HCT116 (cell line): ENCODE measurements around the gene WNK2. TPM values are rescaled to one million over a fixed set of nuclear protein-coding genes. Genes with fewer than 3 reads are reported as not detected.

ENCODE experiments used
- ATAC-seq: fragments of 200-7000 bp; cut with Tn5 transposase; 2 replicates; pipeline ENCODE4 v1.9.1; 2020; ENCODE audit warnings: mild to moderate bottlenecking, moderate library complexity
- BruUV-seq: library from RNA; stranded (reverse); fragments of 400-500 nt; replicated peaks from 2 replicates; lab custom pipeline; 2021; lab: Mats Ljungman, UMichigan
- CTCF ChIA-PET: fragments of 300-600 bp; sonication (Branson Sonifier 250); formaldehyde crosslinking; loops from one replicate; lab custom pipeline; 2021; ENCODE audit warnings: antibody characterized with exemption; lab: Charles Lee
- POLR2A ChIA-PET: fragments of 300-600, 350-600 bp; sonication (Branson Sonifier 250); formaldehyde crosslinking; loops from one replicate; lab custom pipeline; 2021; ENCODE audit warnings: antibody characterized with exemption; lab: Charles Lee
- RAD21 ChIA-PET, 2 experiments: fragments of 300-600 bp; sonication (Branson Sonifier 250); formaldehyde crosslinking; loops; one replicate each; lab custom pipeline; 2023; ENCODE audit warnings: low total read pairs in 2 of 2; ENCODE audit not compliant: uncharacterized antibody in 2 of 2, unreplicated experiment in 2 of 2, low non-redundant PET in 1 of 2; lab: Charles Lee
- DNase-seq: peaks from one replicate; pipeline ENCODE4 v3.0.0-alpha.2; 2010; ENCODE audit warnings: low read depth, low spot score
- H2AFZ ChIP-seq: fragments of 200-600 bp; shearing (Covaris generic), sonication (generic); 2 replicates; pipeline ENCODE4 v1.6.1; 2017; ENCODE audit warnings: low read depth, mixed run types, mixed read lengths, antibody characterized with exemption, low read length; ENCODE audit not compliant: poor library complexity, severe bottlenecking
- H3K27ac ChIP-seq: 2 replicates; pipeline ENCODE4 v1.5.1; 2012; ENCODE audit warnings: low read depth, low read length
- H3K27me3 ChIP-seq: fragments of 200-600 bp; sonication (generic); 2 replicates; pipeline ENCODE4 v1.6.1; 2016; ENCODE audit warnings: mixed run types, low read length, mixed read lengths; ENCODE audit not compliant: insufficient read depth
- H3K36me3 ChIP-seq, 2 experiments: fragments of 200-500 bp in 1 of 2; fragments of 200-600 bp in 1 of 2; sonication (Bioruptor generic) in 1 of 2; sonication (generic) in 1 of 2; 2 replicates each; pipeline versions ENCODE4 v1.5.1 to v1.6.1; 2014 to 2016; ENCODE audit warnings: low read length in 2 of 2, inconsistent platforms in 1 of 2, mixed read lengths in 1 of 2, mixed run types in 1 of 2; ENCODE audit not compliant: insufficient read depth in 2 of 2, control insufficient read depth in 1 of 2
- H3K4me1 ChIP-seq, 2 experiments: fragments of 200-600 bp in 1 of 2; sonication (generic) in 1 of 2; 2 replicates each; pipeline versions ENCODE4 v1.5.1 to v1.6.1; 2012 to 2017; ENCODE audit warnings: low read length in 2 of 2, inconsistent platforms in 1 of 2, mild to moderate bottlenecking in 1 of 2, mixed read lengths in 1 of 2, mixed run types in 1 of 2, moderate library complexity in 1 of 2; ENCODE audit not compliant: insufficient read depth in 2 of 2, control insufficient read depth in 1 of 2
- H3K4me2 ChIP-seq: fragments of 200-600 bp; sonication (generic); 2 replicates; pipeline ENCODE4 v1.6.1; 2017; ENCODE audit warnings: mixed run types, low read length, mixed read lengths
- H3K4me3 ChIP-seq, 2 experiments: fragments of 200-600 bp in 1 of 2; sonication (generic) in 1 of 2; replicated peaks in 1 of 2; 2 replicates each; pipeline ENCODE4 v1.5.1; 2011 to 2016; ENCODE audit warnings: low read length in 2 of 2, control low read depth in 1 of 2, low read depth in 1 of 2, mild to moderate bottlenecking in 1 of 2, mixed read lengths in 1 of 2, mixed run types in 1 of 2
- H3K79me2 ChIP-seq: fragments of 200-600 bp; sonication (generic); 2 replicates; pipeline ENCODE4 v1.6.1; 2017; ENCODE audit warnings: mild to moderate bottlenecking, mixed run types, low read length, moderate library complexity, mixed read lengths; ENCODE audit not compliant: insufficient read depth
- H3K9ac ChIP-seq: fragments of 200-600 bp; sonication (generic); 2 replicates; pipeline ENCODE4 v1.6.1; 2016; ENCODE audit warnings: low read length, mixed read lengths
- H3K9me2 ChIP-seq: fragments of 200-600 bp; sonication (generic), shearing (Covaris generic); 2 replicates; pipeline ENCODE4 v1.6.1; 2017; ENCODE audit warnings: mixed run types, mild to moderate bottlenecking, moderate library complexity; ENCODE audit not compliant: insufficient read depth
- H3K9me3 ChIP-seq, 2 experiments: fragments of 200-500 bp in 1 of 2; fragments of 200-600 bp in 1 of 2; sonication (Bioruptor generic) in 1 of 2; sonication (generic) in 1 of 2; 2 replicates each; pipeline ENCODE4 v1.6.1; 2014 to 2017; ENCODE audit warnings: low read length in 2 of 2, mixed read lengths in 2 of 2, inconsistent platforms in 1 of 2, low read depth in 1 of 2, mild to moderate bottlenecking in 1 of 2, mixed run types in 1 of 2, moderate library complexity in 1 of 2; ENCODE audit not compliant: control insufficient read depth in 1 of 2, insufficient read depth in 1 of 2
- H4K20me1 ChIP-seq: fragments of 200-600 bp; sonication (generic), shearing (Covaris generic); 2 replicates; pipeline ENCODE4 v1.6.1; 2017; ENCODE audit warnings: mixed run types, mild to moderate bottlenecking, moderate library complexity; ENCODE audit not compliant: insufficient read depth
- CBX3 ChIP-seq: IDR thresholded peaks from 2 replicates; pipeline ENCODE4 v1.6.1; 2012; ENCODE audit warnings: low read depth
- EZH2phosphoT487 ChIP-seq: fragments of 200-600 bp; IDR thresholded peaks from 2 replicates; pipeline ENCODE4 v1.6.1; 2018; ENCODE audit warnings: antibody characterized with exemption, borderline replicate concordance
- FOSL1 ChIP-seq: IDR thresholded peaks from 2 replicates; pipeline ENCODE4 v1.6.1; 2012; ENCODE audit warnings: low read depth
- JUND ChIP-seq: IDR thresholded peaks from 2 replicates; pipeline ENCODE4 v1.6.1; 2012
- POLR2AphosphoS5 ChIP-seq: IDR thresholded peaks from 2 replicates; pipeline ENCODE4 v1.6.1; 2011; ENCODE audit warnings: mild to moderate bottlenecking, low read depth, low read length, moderate library complexity
- SRF ChIP-seq: IDR thresholded peaks from 2 replicates; pipeline ENCODE4 v1.6.1; 2012; ENCODE audit warnings: low read depth
- TCF7L2 ChIP-seq: IDR thresholded peaks from 2 replicates; pipeline ENCODE4 v1.7.0; 2011; ENCODE audit warnings: borderline replicate concordance, inconsistent platforms; ENCODE audit not compliant: insufficient read depth, insufficient read length; ENCODE audit errors: extremely low read depth
- ZFX ChIP-seq: fragments of 450-650 bp; IDR thresholded peaks from 2 replicates; pipeline ENCODE4 v1.6.1; 2017
- ZNF274 ChIP-seq: fragments of 200-500 bp; sonication (Bioruptor generic); IDR thresholded peaks from 2 replicates; pipeline ENCODE4 v1.6.1; 2014; ENCODE audit warnings: mild to moderate bottlenecking, low read depth, low read length, inconsistent platforms
- intact Hi-C: fragments of 100-400 bp; cut with micrococcal nuclease; formaldehyde crosslinking; loops from 2 replicates; pipeline ENCODE4 v1.10.0; 2022
- total RNA-seq: library from RNA; stranded (reverse); gene quantifications from one replicate; pipeline ENCODE4 v1.2.1, GENCODE V29; 2021; ENCODE audit not compliant: unreplicated experiment
- TF ChIP-seq, protein P1 (sequence below): IDR thresholded peaks from 2 replicates; pipeline ENCODE4 v1.6.1; 2012; ENCODE audit warnings: low read depth
- TF ChIP-seq, protein P2 (sequence below), 3 experiments: fragments of 200-600 bp in 1 of 3; sonication (generic) in 1 of 3; IDR thresholded peaks in 2 of 3; conservative IDR thresholded peaks in 1 of 3; 2 replicates each; pipeline ENCODE4 v1.5.1; 2012 to 2017; ENCODE audit warnings: low read depth in 2 of 3, low read length in 2 of 3, antibody characterized with exemption in 1 of 3, borderline replicate concordance in 1 of 3, control low read depth in 1 of 3, mild to moderate bottlenecking in 1 of 3, mixed read lengths in 1 of 3, mixed run types in 1 of 3, moderate library complexity in 1 of 3; ENCODE audit not compliant: insufficient read depth in 1 of 3
- TF ChIP-seq, protein P3 (sequence below): IDR thresholded peaks from 2 replicates; pipeline ENCODE4 v1.6.1; 2011; ENCODE audit warnings: mild to moderate bottlenecking, low read length, moderate library complexity; ENCODE audit not compliant: insufficient replicate concordance; ENCODE audit errors: extremely low read depth
- TF ChIP-seq, protein P4 (sequence below): IDR thresholded peaks from 2 replicates; pipeline ENCODE4 v1.6.1; 2012

Gene WNK2
- total RNA-seq, 1 experiment from 2014 or later: 24.4 TPM

DNA sequence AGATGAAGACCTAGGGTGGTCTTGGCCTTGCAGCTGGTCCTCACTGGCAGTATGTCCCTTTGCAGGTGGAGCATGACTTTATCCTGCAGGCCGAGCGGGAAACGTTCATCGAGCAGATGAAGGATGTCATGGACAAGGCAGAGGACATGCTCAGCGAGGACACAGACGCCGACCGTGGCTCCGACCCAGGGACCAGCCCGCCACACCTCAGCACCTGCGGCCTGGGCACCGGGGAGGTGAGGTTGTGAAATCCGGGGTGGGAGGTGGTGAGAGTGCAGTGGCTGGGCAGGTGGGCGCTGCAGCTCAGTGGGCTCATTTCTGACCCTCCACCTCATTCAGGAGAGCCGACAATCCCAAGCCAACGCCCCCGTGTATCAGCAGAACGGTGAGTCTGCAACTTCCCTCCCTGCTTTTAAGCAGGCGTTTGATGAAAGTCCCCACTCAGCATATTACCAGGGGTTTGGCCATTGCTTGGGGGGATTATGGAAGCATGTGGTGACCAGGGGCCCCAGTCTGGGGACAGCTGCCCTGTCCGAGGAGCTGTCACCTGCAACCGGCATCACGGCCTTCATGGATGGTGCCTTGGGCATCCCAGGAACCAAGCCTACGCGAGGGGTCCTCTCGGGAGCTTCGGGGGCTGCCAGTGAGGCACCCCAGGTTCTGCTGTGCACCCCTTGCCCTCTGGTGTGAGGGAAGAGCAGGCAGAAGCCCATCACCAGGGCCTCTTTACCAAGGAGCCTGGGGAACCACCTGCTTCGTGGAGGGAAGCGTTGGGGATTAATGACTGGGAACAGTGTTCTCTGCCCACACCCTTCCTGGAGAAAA, 84.0 kb downstream of the WNK2 start:
- no peak overlapping the region for H3K4me2 ChIP-seq
- POLR2A ChIA-PET: no interaction called here
- H3K27ac ChIP-seq: no peak overlapping the region
- TF ChIP-seq, protein P1, sequence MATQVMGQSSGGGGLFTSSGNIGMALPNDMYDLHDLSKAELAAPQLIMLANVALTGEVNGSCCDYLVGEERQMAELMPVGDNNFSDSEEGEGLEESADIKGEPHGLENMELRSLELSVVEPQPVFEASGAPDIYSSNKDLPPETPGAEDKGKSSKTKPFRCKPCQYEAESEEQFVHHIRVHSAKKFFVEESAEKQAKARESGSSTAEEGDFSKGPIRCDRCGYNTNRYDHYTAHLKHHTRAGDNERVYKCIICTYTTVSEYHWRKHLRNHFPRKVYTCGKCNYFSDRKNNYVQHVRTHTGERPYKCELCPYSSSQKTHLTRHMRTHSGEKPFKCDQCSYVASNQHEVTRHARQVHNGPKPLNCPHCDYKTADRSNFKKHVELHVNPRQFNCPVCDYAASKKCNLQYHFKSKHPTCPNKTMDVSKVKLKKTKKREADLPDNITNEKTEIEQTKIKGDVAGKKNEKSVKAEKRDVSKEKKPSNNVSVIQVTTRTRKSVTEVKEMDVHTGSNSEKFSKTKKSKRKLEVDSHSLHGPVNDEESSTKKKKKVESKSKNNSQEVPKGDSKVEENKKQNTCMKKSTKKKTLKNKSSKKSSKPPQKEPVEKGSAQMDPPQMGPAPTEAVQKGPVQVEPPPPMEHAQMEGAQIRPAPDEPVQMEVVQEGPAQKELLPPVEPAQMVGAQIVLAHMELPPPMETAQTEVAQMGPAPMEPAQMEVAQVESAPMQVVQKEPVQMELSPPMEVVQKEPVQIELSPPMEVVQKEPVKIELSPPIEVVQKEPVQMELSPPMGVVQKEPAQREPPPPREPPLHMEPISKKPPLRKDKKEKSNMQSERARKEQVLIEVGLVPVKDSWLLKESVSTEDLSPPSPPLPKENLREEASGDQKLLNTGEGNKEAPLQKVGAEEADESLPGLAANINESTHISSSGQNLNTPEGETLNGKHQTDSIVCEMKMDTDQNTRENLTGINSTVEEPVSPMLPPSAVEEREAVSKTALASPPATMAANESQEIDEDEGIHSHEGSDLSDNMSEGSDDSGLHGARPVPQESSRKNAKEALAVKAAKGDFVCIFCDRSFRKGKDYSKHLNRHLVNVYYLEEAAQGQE: no peak
- no peak for TF ChIP-seq ZNF274
- TF ChIP-seq FOSL1: no peak
- TF ChIP-seq, protein P2, sequence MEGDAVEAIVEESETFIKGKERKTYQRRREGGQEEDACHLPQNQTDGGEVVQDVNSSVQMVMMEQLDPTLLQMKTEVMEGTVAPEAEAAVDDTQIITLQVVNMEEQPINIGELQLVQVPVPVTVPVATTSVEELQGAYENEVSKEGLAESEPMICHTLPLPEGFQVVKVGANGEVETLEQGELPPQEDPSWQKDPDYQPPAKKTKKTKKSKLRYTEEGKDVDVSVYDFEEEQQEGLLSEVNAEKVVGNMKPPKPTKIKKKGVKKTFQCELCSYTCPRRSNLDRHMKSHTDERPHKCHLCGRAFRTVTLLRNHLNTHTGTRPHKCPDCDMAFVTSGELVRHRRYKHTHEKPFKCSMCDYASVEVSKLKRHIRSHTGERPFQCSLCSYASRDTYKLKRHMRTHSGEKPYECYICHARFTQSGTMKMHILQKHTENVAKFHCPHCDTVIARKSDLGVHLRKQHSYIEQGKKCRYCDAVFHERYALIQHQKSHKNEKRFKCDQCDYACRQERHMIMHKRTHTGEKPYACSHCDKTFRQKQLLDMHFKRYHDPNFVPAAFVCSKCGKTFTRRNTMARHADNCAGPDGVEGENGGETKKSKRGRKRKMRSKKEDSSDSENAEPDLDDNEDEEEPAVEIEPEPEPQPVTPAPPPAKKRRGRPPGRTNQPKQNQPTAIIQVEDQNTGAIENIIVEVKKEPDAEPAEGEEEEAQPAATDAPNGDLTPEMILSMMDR (IDR thresholded peaks at IDR 0.05 in 2 of 3, conservative IDR thresholded peaks at IDR 0.05 in 1 of 3; ENCODE audit: borderline replicate concordance in 1 of 3, insufficient read depth in 1 of 3, low read depth in 2 of 3, low read length in 2 of 3): no peak
- TF ChIP-seq ZFX: no peak
- no peak for TF ChIP-seq JUND
- no peak for TF ChIP-seq CBX3
- TF ChIP-seq TCF7L2: no peak
- TF ChIP-seq POLR2AphosphoS5: no peak
- no peak for TF ChIP-seq EZH2phosphoT487
- TF ChIP-seq, protein P3, sequence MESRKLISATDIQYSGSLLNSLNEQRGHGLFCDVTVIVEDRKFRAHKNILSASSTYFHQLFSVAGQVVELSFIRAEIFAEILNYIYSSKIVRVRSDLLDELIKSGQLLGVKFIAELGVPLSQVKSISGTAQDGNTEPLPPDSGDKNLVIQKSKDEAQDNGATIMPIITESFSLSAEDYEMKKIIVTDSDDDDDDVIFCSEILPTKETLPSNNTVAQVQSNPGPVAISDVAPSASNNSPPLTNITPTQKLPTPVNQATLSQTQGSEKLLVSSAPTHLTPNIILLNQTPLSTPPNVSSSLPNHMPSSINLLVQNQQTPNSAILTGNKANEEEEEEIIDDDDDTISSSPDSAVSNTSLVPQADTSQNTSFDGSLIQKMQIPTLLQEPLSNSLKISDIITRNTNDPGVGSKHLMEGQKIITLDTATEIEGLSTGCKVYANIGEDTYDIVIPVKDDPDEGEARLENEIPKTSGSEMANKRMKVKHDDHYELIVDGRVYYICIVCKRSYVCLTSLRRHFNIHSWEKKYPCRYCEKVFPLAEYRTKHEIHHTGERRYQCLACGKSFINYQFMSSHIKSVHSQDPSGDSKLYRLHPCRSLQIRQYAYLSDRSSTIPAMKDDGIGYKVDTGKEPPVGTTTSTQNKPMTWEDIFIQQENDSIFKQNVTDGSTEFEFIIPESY: no peak
- TF ChIP-seq SRF: no peak
- TF ChIP-seq, protein P4, sequence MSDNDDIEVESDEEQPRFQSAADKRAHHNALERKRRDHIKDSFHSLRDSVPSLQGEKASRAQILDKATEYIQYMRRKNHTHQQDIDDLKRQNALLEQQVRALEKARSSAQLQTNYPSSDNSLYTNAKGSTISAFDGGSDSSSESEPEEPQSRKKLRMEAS: no peak
- no TSS peak for BruUV-seq
- ATAC-seq (no peak), DNase-seq (no peak)
- H3K9me3 ChIP-seq: no peaks in the 10 kb centered on the region
- H3K4me3 ChIP-seq: no peak overlapping the region
- H3K9me2 ChIP-seq: no peaks in the 10 kb centered on the region
- H3K9ac ChIP-seq: no peak overlapping the region
- no peaks in the 10 kb centered on the region for H3K27me3 ChIP-seq
- CTCF ChIA-PET: no interaction called here
- no peaks in the 10 kb centered on the region for H3K79me2 ChIP-seq
- H3K4me1 ChIP-seq: no peaks in the 10 kb centered on the region
- no peak overlapping the region for H2AFZ ChIP-seq
- no peaks in the 10 kb centered on the region for H4K20me1 ChIP-seq
- intact Hi-C loops: no loop called here
- RAD21 ChIA-PET: no interaction called here
- H3K36me3 ChIP-seq: peaks cover 6 to 13% of the 10 kb centered on the region in 2 experiments
